Vagina (tissue), 2 donors: ENCODE data around the gene B3GNT7. TPM values are rescaled to one million over a fixed set of nuclear protein-coding genes. Genes with fewer than 3 reads are reported as not detected.

Experiments used
- DNase-seq, 2 donors: peaks; one replicate each; pipeline ENCODE4 v3.0.0-alpha.2; 2017; ENCODE audit errors: extremely low spot score in 2 of 2
- H3K27ac ChIP-seq: fragments of 200-600 bp; sonication (generic); one replicate; pipeline ENCODE4 v1.5.1; 2019
- H3K27me3 ChIP-seq: fragments of 200-600 bp; sonication (generic); one replicate; pipeline ENCODE4 v1.5.1; 2019
- H3K36me3 ChIP-seq, 2 donors: fragments of 200-600 bp; sonication (generic); one replicate each; pipeline ENCODE4 v1.5.1; 2017 to 2019
- H3K4me1 ChIP-seq: fragments of 200-600 bp; sonication (generic); one replicate; pipeline ENCODE4 v1.5.1; 2019
- H3K4me3 ChIP-seq, 2 donors: fragments of 200-600 bp; sonication (generic); 1 replicate in 1 of 2; 2 replicates in 1 of 2; pipeline ENCODE4 v1.5.1; 2016 to 2019
- H3K9me3 ChIP-seq: fragments of 200-600 bp; sonication (generic); one replicate; pipeline ENCODE4 v1.5.1; 2019
- POLR2A ChIP-seq, 2 donors: fragments of 450-650 bp; IDR thresholded peaks; one replicate each; pipeline ENCODE4 v1.6.1; 2017; ENCODE audit warnings: antibody characterized with exemption in 2 of 2, mild to moderate bottlenecking in 2 of 2, moderate library complexity in 2 of 2
- POLR2AphosphoS5 ChIP-seq, 2 donors: sonication (generic); formaldehyde crosslinking; IDR thresholded peaks; one replicate each; pipeline ENCODE4 v1.9.0; 2017; ENCODE audit warnings: antibody characterized with exemption in 2 of 2, mild to moderate bottlenecking in 2 of 2, low read depth in 1 of 2; ENCODE audit not compliant: insufficient read depth in 1 of 2
- intact Hi-C: fragments of 100-400 bp; cut with DNase I; formaldehyde crosslinking; loops from one replicate; pipeline ENCODE4 v1.15.1; 2023
- total RNA-seq: library from RNA; depleted of rRNA; stranded (reverse); fragments of >200 nt; gene quantifications from one replicate; pipeline ENCODE4 v1.2.3, GENCODE V29; 2016
- TF ChIP-seq, protein P1 (sequence below), 3 experiments: fragments of 450-650 bp in 2 of 3; fragments of 200-600 bp in 1 of 3; sonication (generic) in 1 of 3; IDR thresholded peaks; one replicate each; pipeline ENCODE4 v1.5.1; 2017 to 2019; ENCODE audit warnings: antibody characterized with exemption in 3 of 3, mild to moderate bottlenecking in 2 of 3, moderate library complexity in 2 of 3

The B3GNT7 gene
- total RNA-seq, 1 donor from 2014 or later = 7.1 TPM

DNA sequence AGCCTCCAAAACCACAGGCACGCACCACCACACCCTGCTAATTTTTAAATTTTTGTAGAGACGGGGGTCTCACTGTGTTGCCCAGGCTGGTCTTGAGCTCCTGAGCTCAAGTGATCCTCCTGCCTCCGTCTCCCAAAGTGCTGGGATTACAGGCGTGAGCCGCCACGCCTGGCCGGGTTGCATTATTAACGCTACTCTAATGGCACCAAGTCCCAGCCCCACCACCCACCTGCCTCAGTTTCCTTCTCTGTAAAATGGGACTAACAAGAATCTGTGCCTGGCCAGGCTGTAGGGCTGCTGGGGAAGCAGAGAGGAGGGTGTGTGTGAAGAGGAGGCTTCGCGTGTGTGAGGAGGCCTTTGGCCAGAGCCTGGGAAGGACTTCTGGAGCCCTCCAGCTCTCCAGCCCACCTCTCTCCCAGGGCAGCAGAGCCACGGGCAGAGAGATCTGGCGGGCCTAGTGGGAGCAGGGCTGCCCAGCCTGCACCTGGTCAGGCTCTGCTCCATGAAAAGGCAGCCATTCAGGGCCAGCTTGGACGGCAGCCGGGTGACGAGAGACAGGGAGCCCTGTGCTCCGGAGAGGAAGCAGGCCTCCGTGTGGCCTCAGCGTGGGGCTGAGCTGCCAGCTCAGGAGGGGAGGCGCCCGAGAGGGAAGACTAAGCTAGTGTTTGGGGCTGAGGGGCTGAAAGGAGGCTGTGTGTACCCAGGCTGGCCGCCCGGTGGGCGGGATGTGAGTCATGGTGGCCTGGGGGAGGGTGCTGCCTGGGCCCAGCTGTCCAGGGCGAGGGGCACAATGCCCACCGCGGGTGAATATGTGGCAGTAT is 7.4 kb upstream of the B3GNT7 start:
- H3K27me3 ChIP-seq = no peaks in the 10 kb centered on the region
- intact Hi-C loops = no loop called here
- no peaks in the 10 kb centered on the region for H3K9me3 ChIP-seq
- DNase-seq = no peak
- H3K36me3 ChIP-seq = no peaks in the 10 kb centered on the region
- TF ChIP-seq, protein P1, sequence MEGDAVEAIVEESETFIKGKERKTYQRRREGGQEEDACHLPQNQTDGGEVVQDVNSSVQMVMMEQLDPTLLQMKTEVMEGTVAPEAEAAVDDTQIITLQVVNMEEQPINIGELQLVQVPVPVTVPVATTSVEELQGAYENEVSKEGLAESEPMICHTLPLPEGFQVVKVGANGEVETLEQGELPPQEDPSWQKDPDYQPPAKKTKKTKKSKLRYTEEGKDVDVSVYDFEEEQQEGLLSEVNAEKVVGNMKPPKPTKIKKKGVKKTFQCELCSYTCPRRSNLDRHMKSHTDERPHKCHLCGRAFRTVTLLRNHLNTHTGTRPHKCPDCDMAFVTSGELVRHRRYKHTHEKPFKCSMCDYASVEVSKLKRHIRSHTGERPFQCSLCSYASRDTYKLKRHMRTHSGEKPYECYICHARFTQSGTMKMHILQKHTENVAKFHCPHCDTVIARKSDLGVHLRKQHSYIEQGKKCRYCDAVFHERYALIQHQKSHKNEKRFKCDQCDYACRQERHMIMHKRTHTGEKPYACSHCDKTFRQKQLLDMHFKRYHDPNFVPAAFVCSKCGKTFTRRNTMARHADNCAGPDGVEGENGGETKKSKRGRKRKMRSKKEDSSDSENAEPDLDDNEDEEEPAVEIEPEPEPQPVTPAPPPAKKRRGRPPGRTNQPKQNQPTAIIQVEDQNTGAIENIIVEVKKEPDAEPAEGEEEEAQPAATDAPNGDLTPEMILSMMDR (IDR thresholded peaks at IDR 0.05) = no peak
- TF ChIP-seq POLR2AphosphoS5 (IDR thresholded peaks at IDR 0.05; ENCODE audit: insufficient read depth in 1 of 2, low read depth in 1 of 2) = no peak
- TF ChIP-seq POLR2A (IDR thresholded peaks at IDR 0.05) = no peak
- H3K27ac ChIP-seq = no peak overlapping the region
- no peak overlapping the region for H3K4me3 ChIP-seq
- H3K4me1 ChIP-seq = peaks cover 7% of the 10 kb centered on the region

DNA sequence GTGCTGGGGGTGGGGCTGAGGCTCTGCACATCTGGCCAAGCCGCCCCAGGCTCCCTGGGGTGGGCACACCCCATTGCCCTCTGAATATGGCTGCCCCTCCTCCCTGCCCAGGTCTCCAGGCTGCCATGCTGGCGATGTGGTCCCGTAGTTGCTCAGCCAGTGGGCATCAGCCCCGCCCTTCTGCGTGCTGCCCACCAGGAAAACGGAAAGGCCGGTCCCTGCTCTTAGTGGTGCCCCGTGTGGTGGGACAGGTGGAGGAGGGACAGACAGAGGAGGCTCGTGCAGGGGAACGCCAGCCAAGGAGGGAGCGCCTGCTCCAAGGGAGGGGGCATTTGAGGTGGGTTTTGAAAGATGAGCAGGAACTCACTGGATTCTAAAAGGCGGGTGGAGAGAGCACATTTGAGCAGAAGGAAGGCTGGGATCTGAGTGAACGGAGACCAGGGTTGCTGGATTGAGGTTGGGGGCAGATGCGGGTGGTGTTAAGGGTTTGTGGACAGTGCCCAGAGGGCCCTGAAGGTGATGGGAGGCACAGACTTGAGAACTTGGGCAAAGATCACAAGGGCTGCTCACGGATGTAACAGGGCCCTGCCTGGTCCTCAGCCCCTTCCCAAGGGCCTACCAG is 6.7 kb upstream of the B3GNT7 start:
- no peaks in the 10 kb centered on the region for H3K27me3 ChIP-seq
- intact Hi-C loops = no loop called here

DNA sequence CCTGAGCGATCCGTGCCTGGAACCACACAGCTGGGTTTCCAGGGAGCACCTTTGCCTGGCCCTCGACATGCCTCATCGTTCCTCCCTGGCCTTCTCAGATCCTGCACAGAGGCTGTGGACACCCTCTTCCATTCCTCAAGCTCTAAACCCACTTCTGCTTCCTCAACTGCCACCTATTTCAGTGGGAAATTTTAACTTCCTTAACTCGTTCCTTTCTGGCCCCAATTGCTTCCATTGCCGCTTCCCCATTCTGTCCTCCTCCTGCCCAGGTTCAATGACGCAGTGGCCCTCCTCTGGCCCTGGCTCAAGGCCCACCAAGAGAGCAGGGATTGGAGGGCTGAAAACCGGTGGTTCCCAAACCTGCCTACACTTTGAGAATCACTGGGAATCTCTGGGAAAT is 4.8 kb upstream of the B3GNT7 start:
- no peaks in the 10 kb centered on the region for H3K9me3 ChIP-seq
- peaks cover 4% of the 10 kb centered on the region for H3K27me3 ChIP-seq
- no peak overlapping the region for H3K27ac ChIP-seq
- H3K36me3 ChIP-seq = no peaks in the 10 kb centered on the region
- no peak overlapping the region for H3K4me3 ChIP-seq
- TF ChIP-seq POLR2A (IDR thresholded peaks at IDR 0.05) = no peak
- TF ChIP-seq, protein P1 (IDR thresholded peaks at IDR 0.05) = no peak
- no peak for TF ChIP-seq POLR2AphosphoS5 (IDR thresholded peaks at IDR 0.05; ENCODE audit: insufficient read depth in 1 of 2, low read depth in 1 of 2)
- H3K4me1 ChIP-seq = peaks cover 14% of the 10 kb centered on the region
- intact Hi-C loops = loop anchor here (10.0 kb wide), 1 partner anchor 166 kb away; no protein-coding TSS in a partner anchor
- no peak for DNase-seq

More for the DNA sequence above, 6.7 kb upstream of the B3GNT7 start:
- Histone ChIP-seq H3K4me1 (peaks cover 7% of the 10 kb centered on the region), H3K36me3 (no peaks in the 10 kb centered on the region), H3K9me3 (no peaks in the 10 kb centered on the region), H3K4me3 (no peak overlapping the region), H3K27ac (no peak overlapping the region)
- no peak for DNase-seq
- TF ChIP-seq POLR2AphosphoS5 (IDR thresholded peaks at IDR 0.05; ENCODE audit: insufficient read depth in 1 of 2, low read depth in 1 of 2) (no peak), POLR2A (IDR thresholded peaks at IDR 0.05) (no peak)
- TF ChIP-seq, protein P1 (IDR thresholded peaks at IDR 0.05) = no peak

DNA sequence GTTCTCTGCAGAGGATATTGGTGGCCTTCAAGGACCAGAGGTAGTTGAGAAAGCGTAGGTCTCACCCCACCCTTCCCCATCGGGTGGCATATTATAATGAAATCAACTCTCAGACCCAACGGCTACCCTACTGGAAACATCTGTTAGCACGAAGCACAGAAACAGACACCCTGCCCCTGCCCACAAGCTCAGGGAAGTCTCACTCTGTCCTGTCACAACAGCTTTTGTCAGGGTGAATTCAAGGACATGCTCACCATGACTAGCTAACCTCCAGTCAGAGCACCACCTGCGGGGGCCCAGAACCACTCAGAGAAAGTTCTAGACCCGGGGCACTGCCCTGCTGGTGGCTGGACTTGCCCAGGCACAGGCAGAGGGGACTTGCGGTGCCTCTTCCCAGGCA is 3.5 kb upstream of the B3GNT7 start:
- intact Hi-C loops = loop anchor here (10.0 kb wide), 1 partner anchor 167 kb away; no protein-coding TSS in a partner anchor
- Histone ChIP-seq H3K27me3 (peaks cover 4% of the 10 kb centered on the region), H3K9me3 (no peaks in the 10 kb centered on the region), H3K36me3 (no peaks in the 10 kb centered on the region), H3K4me3 (no peak overlapping the region), H3K4me1 (peaks cover 20% of the 10 kb centered on the region), H3K27ac (no peak overlapping the region)
- no peak for DNase-seq
- TF ChIP-seq POLR2A (IDR thresholded peaks at IDR 0.05) (no peak), POLR2AphosphoS5 (IDR thresholded peaks at IDR 0.05; ENCODE audit: insufficient read depth in 1 of 2, low read depth in 1 of 2) (no peak)
- TF ChIP-seq, protein P1 (IDR thresholded peaks at IDR 0.05) = no peak
